Right lobe of liver (tissue), 6 donors: Measurements from ENCODE around the gene COL1A1. TPM values are rescaled to one million over a fixed set of nuclear protein-coding genes. Genes with fewer than 3 reads are reported as not detected.

ENCODE experiments used
- ATAC-seq, 4 donors: fragments of 200-7000 bp; cut with Tn5 transposase; one replicate each; pipeline ENCODE4 v1.9.1; 2020; ENCODE audit warnings: mild to moderate bottlenecking in 4 of 4, moderate library complexity in 4 of 4
- DNase-seq, 3 donors: peaks; one replicate each; pipeline ENCODE4 v3.0.0-alpha.2; 2020
- H3K27ac ChIP-seq, 3 donors: fragments of 200-600 bp; one replicate each; pipeline ENCODE4 v1.8.0; 2022
- H3K27me3 ChIP-seq, 2 donors: fragments of 200-600 bp; one replicate each; pipeline ENCODE4 v1.8.0; 2022
- H3K36me3 ChIP-seq, 4 donors: fragments of 200-600 bp; sonication (generic) in 1 of 4; one replicate each; pipeline versions ENCODE4 v1.5.1 to v1.8.0; 2017 to 2022; ENCODE audit warnings: control low read depth in 1 of 4
- H3K4me1 ChIP-seq, 4 donors: fragments of 200-600 bp; sonication (generic) in 1 of 4; one replicate each; pipeline versions ENCODE4 v1.5.1 to v1.8.0; 2017 to 2022; ENCODE audit warnings: control low read depth in 1 of 4
- H3K4me3 ChIP-seq, 3 donors: fragments of 200-600 bp; one replicate each; pipeline ENCODE4 v1.8.0; 2022
- H3K9me3 ChIP-seq, 4 donors: fragments of 200-600 bp; sonication (generic) in 1 of 4; one replicate each; pipeline versions ENCODE4 v1.5.1 to v1.8.0; 2017 to 2022; ENCODE audit warnings: control low read depth in 1 of 4
- POLR2A ChIP-seq: fragments of 450-650 bp; IDR thresholded peaks from one replicate; pipeline ENCODE4 v1.6.1; 2017; ENCODE audit warnings: antibody characterized with exemption, mild to moderate bottlenecking
- WGBS: methylation state at CpG from one replicate; pipeline ENCODE4 v1.1.6; 2018; ENCODE audit warnings: low coverage, low lambda C conversion rate; ENCODE audit not compliant: insufficient coverage; ENCODE audit errors: missing lambda C conversion rate; 5-methylcytosine and 5-hydroxymethylcytosine counted together
- intact Hi-C, 2 donors: fragments of 100-400 bp; cut with DNase I; formaldehyde crosslinking; loops; one replicate each; pipeline versions ENCODE4 v1.11.2 to v1.14.1; 2022
- total RNA-seq, 6 experiments: library from RNA; depleted of rRNA in 2 of 6; stranded (reverse); fragments of >200 nt in 2 of 6; fragmentation: NEBNext Ultra II Directional in 3 of 6; extraction: Animal tissue kit (Norgen Biotek cat#: 25700) in 3 of 6; gene quantifications; one replicate each; pipeline versions ENCODE4 v1.1.0 to v1.2.4, GENCODE V29; 2016 to 2023
- TF ChIP-seq, protein P1 (sequence below), 4 donors: fragments of 200-600 bp in 3 of 4; fragments of 450-650 bp in 1 of 4; IDR thresholded peaks; one replicate each; pipeline versions ENCODE4 v1.5.1 to v1.8.0; 2016 to 2022; ENCODE audit warnings: antibody characterized with exemption in 4 of 4, mild to moderate bottlenecking in 2 of 4
- donor health status: DM: no; HTN: yes; CAD: no.
- donor health status: DM: no; HTN: no; CAD: no.
- donor health status: DM: no; HTN: no; CAD: no.
- donor health status: DM: no; HTN: yes; CAD: no.
- donor health status: DM: no; HTN: yes; CAD: no.

COL1A1 gene
- total RNA-seq, 6 experiments from 2014 or later = 9.3 to 109 (median 34.7) TPM

DNA sequence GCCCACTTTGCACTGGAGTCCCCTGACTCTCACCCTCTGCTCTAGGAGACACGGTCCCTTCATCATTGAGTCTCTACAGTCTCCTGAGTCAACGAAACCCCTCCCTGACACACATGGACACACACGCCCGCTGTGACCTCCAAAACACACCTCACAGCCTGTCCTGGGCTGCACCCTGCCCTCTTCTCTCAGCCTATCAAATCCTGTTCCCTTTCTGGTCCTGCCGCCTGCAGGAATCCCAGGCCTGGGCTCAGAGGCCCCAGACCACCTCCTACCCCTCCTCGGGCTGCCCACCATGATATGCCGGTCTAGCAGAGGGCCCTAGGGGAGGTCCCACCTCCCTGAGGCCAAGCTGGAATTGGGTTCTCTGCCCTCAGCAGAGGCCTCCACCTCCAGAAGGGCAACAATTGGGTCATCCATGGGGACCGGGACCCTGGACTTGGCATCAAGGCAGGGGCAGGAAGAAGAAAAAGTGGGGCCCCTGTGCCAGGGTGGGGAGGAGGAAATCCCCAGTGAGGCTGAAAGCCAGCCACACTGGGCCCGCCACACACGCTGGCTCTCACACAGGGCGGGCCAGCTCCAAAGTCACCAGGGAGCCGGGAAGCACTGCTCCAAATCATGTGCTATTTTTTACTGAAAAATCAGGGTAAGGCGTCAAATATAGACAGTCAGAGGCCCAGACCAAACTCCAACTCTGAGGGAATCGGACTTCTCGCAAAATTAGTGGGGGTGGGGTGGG lies 54.3 kb downstream of the COL1A1 start:
- Histone ChIP-seq H3K27ac (peak overlapping the region; percentile 72 to 89 (median 87)), H3K27me3 (no peaks in the 10 kb centered on the region), H3K36me3 (peaks cover 0 to 7% (median 2%) of the 10 kb centered on the region in 4 donors), H3K4me1 (peaks cover 0 to 66% (median 22%) of the 10 kb centered on the region in 4 donors), H3K9me3 (no peaks in the 10 kb centered on the region), H3K4me3 (peak overlapping the region; percentile 72 to 82 (median 74))
- ATAC-seq (peak in 3 of 4 donors; percentile 6 to 13 (median 9)), DNase-seq (peak in 2 of 3 donors; percentile 71 to 75)
- intact Hi-C loops = no loop called here
- 8% methylated on average over 6 of the region's 15 CpGs for WGBS
- TF ChIP-seq, protein P1, sequence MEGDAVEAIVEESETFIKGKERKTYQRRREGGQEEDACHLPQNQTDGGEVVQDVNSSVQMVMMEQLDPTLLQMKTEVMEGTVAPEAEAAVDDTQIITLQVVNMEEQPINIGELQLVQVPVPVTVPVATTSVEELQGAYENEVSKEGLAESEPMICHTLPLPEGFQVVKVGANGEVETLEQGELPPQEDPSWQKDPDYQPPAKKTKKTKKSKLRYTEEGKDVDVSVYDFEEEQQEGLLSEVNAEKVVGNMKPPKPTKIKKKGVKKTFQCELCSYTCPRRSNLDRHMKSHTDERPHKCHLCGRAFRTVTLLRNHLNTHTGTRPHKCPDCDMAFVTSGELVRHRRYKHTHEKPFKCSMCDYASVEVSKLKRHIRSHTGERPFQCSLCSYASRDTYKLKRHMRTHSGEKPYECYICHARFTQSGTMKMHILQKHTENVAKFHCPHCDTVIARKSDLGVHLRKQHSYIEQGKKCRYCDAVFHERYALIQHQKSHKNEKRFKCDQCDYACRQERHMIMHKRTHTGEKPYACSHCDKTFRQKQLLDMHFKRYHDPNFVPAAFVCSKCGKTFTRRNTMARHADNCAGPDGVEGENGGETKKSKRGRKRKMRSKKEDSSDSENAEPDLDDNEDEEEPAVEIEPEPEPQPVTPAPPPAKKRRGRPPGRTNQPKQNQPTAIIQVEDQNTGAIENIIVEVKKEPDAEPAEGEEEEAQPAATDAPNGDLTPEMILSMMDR (IDR thresholded peaks at IDR 0.05) = no peak
- TF ChIP-seq POLR2A = no peak

- peak in 1 of 4 donors; percentile 0 for ATAC-seq
- WGBS = no CpG with 5 or more reads among the region's 10 CpGs
- intact Hi-C loops = no loop called here
- Histone ChIP-seq H3K4me3 (peak overlapping the region; percentile 72 to 82 (median 74)), H3K36me3 (peaks cover 0 to 12% (median 4%) of the 10 kb centered on the region in 4 donors), H3K9me3 (no peaks in the 10 kb centered on the region), H3K27me3 (no peaks in the 10 kb centered on the region), H3K4me1 (peaks cover 0 to 65% (median 19%) of the 10 kb centered on the region in 4 donors), H3K27ac (peak overlapping the region in 2 of 3 donors; percentile 72 to 87)
- TF ChIP-seq, protein P1 (IDR thresholded peaks at IDR 0.05) = peak in 1 of 4 donors; percentile 10
- TF ChIP-seq POLR2A = no peak
- DNase-seq = peak in 2 of 3 donors; percentile 70 to 79
These were observed 55.1 kb downstream of the COL1A1 start for GRCh38 chr17:50146230-50146926.

DNA sequence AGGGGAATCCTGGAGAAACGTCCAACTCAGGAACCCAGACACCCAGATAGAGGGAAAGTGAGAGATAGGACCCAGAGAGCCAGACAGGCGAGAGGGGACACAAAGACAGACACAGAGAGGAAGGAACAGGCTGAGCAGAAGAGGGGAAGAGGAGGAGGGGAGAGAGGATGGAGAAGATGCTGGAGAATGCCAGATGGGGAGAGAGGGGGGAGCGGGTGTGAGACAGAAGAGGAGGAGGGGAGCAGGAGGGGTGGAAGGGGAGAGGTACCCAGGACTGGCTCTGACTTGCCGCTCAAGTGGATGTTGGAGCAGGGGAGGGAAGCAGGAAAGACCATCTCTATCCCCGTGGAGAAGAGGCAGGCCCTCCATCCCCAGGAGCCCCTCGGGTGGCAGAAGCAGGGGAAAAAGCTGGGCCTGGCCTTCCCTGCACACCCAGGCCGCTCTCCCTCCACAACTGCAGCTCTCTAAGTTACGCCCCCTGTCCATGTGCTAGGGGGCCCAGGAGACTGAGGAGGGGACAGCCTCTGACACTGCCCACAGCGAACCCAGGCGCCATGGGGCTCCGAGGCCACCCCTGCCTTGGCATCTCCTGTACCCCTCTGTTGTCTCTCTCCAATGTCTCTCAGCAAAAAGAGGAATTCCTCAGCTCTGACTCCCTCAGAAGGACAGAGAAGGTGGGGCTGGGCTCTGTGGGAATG lies 55.8 kb downstream of the COL1A1 start:
- WGBS = 44% methylated on average over 5 of the region's 11 CpGs
- no peaks in the 10 kb centered on the region for H3K27me3 ChIP-seq
- H3K4me3 ChIP-seq = peak overlapping the region in 1 of 3 donors; percentile 74
- H3K36me3 ChIP-seq = peaks cover 0 to 18% (median 4%) of the 10 kb centered on the region in 4 donors
- no peak for DNase-seq
- H3K9me3 ChIP-seq = no peaks in the 10 kb centered on the region
- H3K27ac ChIP-seq = peak overlapping the region in 2 of 3 donors; percentile 21 to 87
- no peak for ATAC-seq
- TF ChIP-seq POLR2A = no peak
- TF ChIP-seq, protein P1 (IDR thresholded peaks at IDR 0.05) = no peak
- intact Hi-C loops = no loop called here
- H3K4me1 ChIP-seq = peaks cover 0 to 62% (median 18%) of the 10 kb centered on the region in 4 donors

GRCh38 chr17:50144845-50145531 lies 56.4 kb downstream of the COL1A1 start:
- DNase-seq = peak; percentile 70 to 96 (median 94)
- TF ChIP-seq, protein P1 (IDR thresholded peaks at IDR 0.05) = no peak
- TF ChIP-seq POLR2A = no peak

More at GRCh38 chr17:50144845-50145531, 56.4 kb downstream of the COL1A1 start:
- intact Hi-C loops = no loop called here
- peaks cover 0 to 68% (median 18%) of the 10 kb centered on the region in 4 donors for H3K4me1 ChIP-seq
- H3K27me3 ChIP-seq = no peaks in the 10 kb centered on the region
- H3K36me3 ChIP-seq = peaks cover 0 to 22% (median 4%) of the 10 kb centered on the region in 4 donors
- peak overlapping the region in 2 of 3 donors; percentile 21 to 87 for H3K27ac ChIP-seq
- WGBS = 30% methylated on average over 2 of the region's 16 CpGs
- H3K4me3 ChIP-seq = peak overlapping the region in 1 of 3 donors; percentile 74
- ATAC-seq = peak; percentile 46 to 67 (median 58)
- no peaks in the 10 kb centered on the region for H3K9me3 ChIP-seq
